ENCODE data around the gene GALNT13. TPM values are rescaled to one million over a fixed set of nuclear protein-coding genes. Genes with fewer than 3 reads are reported as not detected.

Gene GALNT13
- total and polyA plus RNA-seq, 2 donors (not counting 1 experiment from before 2014, with no cell fraction given), result 0.17 TPM; not detected in 1

- DNase-seq (ENCODE audit: low read depth in 2 of 2), result no peak
- Histone ChIP-seq H3K9ac (ENCODE audit: insufficient read depth, low read length) (no peak overlapping the region), H3K36me3 (ENCODE audit: control insufficient read depth, insufficient read depth, low read length) (no peaks in the 10 kb centered on the region), H3K4me2 (ENCODE audit: extremely low read depth, insufficient read depth, low read length) (no peak overlapping the region), H2AFZ (ENCODE audit: low read length) (no peak overlapping the region), H3K27me3 (ENCODE audit: control insufficient read depth, insufficient read depth, low read length) (no peaks in the 10 kb centered on the region), H3K27ac (ENCODE audit: insufficient read depth, low read length) (no peak overlapping the region), H3K4me3 (replicated peaks in 1 of 4; ENCODE audit: control extremely low read depth in 1 of 4, insufficient read depth in 1 of 4, low read depth in 3 of 4, low read length in 4 of 4) (no peak overlapping the region), H3K4me1 (ENCODE audit: control insufficient read depth, extremely low read depth, insufficient read depth, low read length) (no peaks in the 10 kb centered on the region), H3K79me2 (ENCODE audit: control insufficient read depth, insufficient read depth, low read length) (no peaks in the 10 kb centered on the region), H4K20me1 (ENCODE audit: control insufficient read depth, extremely low read depth, insufficient read depth, low read length) (no peaks in the 10 kb centered on the region), H3K9me3 (ENCODE audit: control insufficient read depth, insufficient read depth, low read depth, low read length) (no peaks in the 10 kb centered on the region)
- no peak for TF ChIP-seq EZH2 (IDR thresholded peaks at IDR 0.05; ENCODE audit: low read length, missing control alignments)
- TF ChIP-seq CTCF (conservative IDR thresholded peaks at IDR 0.05 in 1 of 2, IDR thresholded peaks at IDR 0.05 in 1 of 2; ENCODE audit: low read depth in 1 of 2, low read length in 2 of 2), result no peak
Measured at GRCh38 chr2:154422251-154422650, 550.5 kb downstream of the GALNT13 start.

GRCh38 chr2:154425994-154426393 lies 554.3 kb downstream of the GALNT13 start:
- Histone ChIP-seq H2AFZ (ENCODE audit: low read length) (no peak overlapping the region), H3K9ac (ENCODE audit: insufficient read depth, low read length) (no peak overlapping the region), H3K27me3 (ENCODE audit: control insufficient read depth, insufficient read depth, low read length) (no peaks in the 10 kb centered on the region), H4K20me1 (ENCODE audit: control insufficient read depth, extremely low read depth, insufficient read depth, low read length) (no peaks in the 10 kb centered on the region), H3K4me2 (ENCODE audit: extremely low read depth, insufficient read depth, low read length) (no peak overlapping the region), H3K4me3 (replicated peaks in 1 of 4; ENCODE audit: control extremely low read depth in 1 of 4, insufficient read depth in 1 of 4, low read depth in 3 of 4, low read length in 4 of 4) (no peak overlapping the region), H3K36me3 (ENCODE audit: control insufficient read depth, insufficient read depth, low read length) (no peaks in the 10 kb centered on the region), H3K79me2 (ENCODE audit: control insufficient read depth, insufficient read depth, low read length) (no peaks in the 10 kb centered on the region), H3K4me1 (ENCODE audit: control insufficient read depth, extremely low read depth, insufficient read depth, low read length) (no peaks in the 10 kb centered on the region), H3K27ac (ENCODE audit: insufficient read depth, low read length) (no peak overlapping the region), H3K9me3 (ENCODE audit: control insufficient read depth, insufficient read depth, low read depth, low read length) (no peaks in the 10 kb centered on the region)
- TF ChIP-seq EZH2 (IDR thresholded peaks at IDR 0.05; ENCODE audit: low read length, missing control alignments), result no peak
- TF ChIP-seq CTCF (conservative IDR thresholded peaks at IDR 0.05 in 1 of 2, IDR thresholded peaks at IDR 0.05 in 1 of 2; ENCODE audit: low read depth in 1 of 2, low read length in 2 of 2), result no peak
- DNase-seq (ENCODE audit: low read depth in 2 of 2), result no peak

GRCh38 chr2:154427453-154427852 lies 555.7 kb downstream of the GALNT13 start:
- Histone ChIP-seq H4K20me1 (ENCODE audit: control insufficient read depth, extremely low read depth, insufficient read depth, low read length) (no peaks in the 10 kb centered on the region), H3K27ac (ENCODE audit: insufficient read depth, low read length) (no peak overlapping the region), H3K4me2 (ENCODE audit: extremely low read depth, insufficient read depth, low read length) (no peak overlapping the region), H3K4me1 (ENCODE audit: control insufficient read depth, extremely low read depth, insufficient read depth, low read length) (no peaks in the 10 kb centered on the region), H3K27me3 (ENCODE audit: control insufficient read depth, insufficient read depth, low read length) (no peaks in the 10 kb centered on the region), H3K4me3 (replicated peaks in 1 of 4; ENCODE audit: control extremely low read depth in 1 of 4, insufficient read depth in 1 of 4, low read depth in 3 of 4, low read length in 4 of 4) (no peak overlapping the region), H3K79me2 (ENCODE audit: control insufficient read depth, insufficient read depth, low read length) (no peaks in the 10 kb centered on the region), H2AFZ (ENCODE audit: low read length) (no peak overlapping the region), H3K36me3 (ENCODE audit: control insufficient read depth, insufficient read depth, low read length) (no peaks in the 10 kb centered on the region), H3K9me3 (ENCODE audit: control insufficient read depth, insufficient read depth, low read depth, low read length) (no peaks in the 10 kb centered on the region), H3K9ac (ENCODE audit: insufficient read depth, low read length) (no peak overlapping the region)
- no peak for TF ChIP-seq CTCF (conservative IDR thresholded peaks at IDR 0.05 in 1 of 2, IDR thresholded peaks at IDR 0.05 in 1 of 2; ENCODE audit: low read depth in 1 of 2, low read length in 2 of 2)
- no peak for TF ChIP-seq EZH2 (IDR thresholded peaks at IDR 0.05; ENCODE audit: low read length, missing control alignments)
- no peak for DNase-seq (ENCODE audit: low read depth in 2 of 2)

Data from fibroblast of lung (primary cell).